HFFc6 (cell line): ENCODE measurements around the gene PLEKHG4B. TPM values are rescaled to one million over a fixed set of nuclear protein-coding genes. Genes with fewer than 3 reads are reported as not detected.

ENCODE experiments used
- DNase-seq: peaks from one replicate; pipeline ENCODE4 v3.0.0-alpha.2; 2018
- H3K27ac Mint-ChIP-seq: 2 replicates; pipeline ENCODE4 v1.8.0; 2020; ENCODE audit warnings: mild to moderate bottlenecking, mixed read lengths
- H3K27me3 Mint-ChIP-seq: 2 replicates; pipeline ENCODE4 v1.8.0; 2021; ENCODE audit warnings: mild to moderate bottlenecking, moderate library complexity, mixed read lengths; ENCODE audit not compliant: insufficient read depth
- H3K36me3 Mint-ChIP-seq: 2 replicates; pipeline ENCODE4 v1.8.0; 2021; ENCODE audit warnings: low read depth, mixed read lengths
- H3K4me1 Mint-ChIP-seq: 2 replicates; pipeline ENCODE4 v1.8.0; 2020; ENCODE audit warnings: low read depth, mixed read lengths
- H3K4me3 Mint-ChIP-seq: 2 replicates; pipeline ENCODE4 v1.8.0; 2020; ENCODE audit warnings: mild to moderate bottlenecking, moderate library complexity, mixed read lengths
- H3K9me3 Mint-ChIP-seq: 2 replicates; pipeline ENCODE4 v1.8.0; 2020; ENCODE audit warnings: mild to moderate bottlenecking, mixed read lengths
- total RNA-seq, 6 experiments: library from RNA; stranded (reverse); fragmentation: NEBNext Ultra II Directional; extraction: Animal tissue kit (Norgen Biotek cat#: 25700); gene quantifications; 2 replicates in 1 of 6; 3 replicates in 5 of 6; pipeline ENCODE4 v1.2.3, GENCODE V29; 2021
- TF ChIP-seq, protein P1 (sequence below): fragments of 200-600 bp; sonication (generic); IDR thresholded peaks from 2 replicates; pipeline ENCODE4 v1.5.0; 2021; ENCODE audit warnings: antibody characterized with exemption, mild to moderate bottlenecking

PLEKHG4B gene
- total RNA-seq, 6 experiments from 2014 or later, result 0.66 to 4.3 (median 3.9) TPM

DNA sequence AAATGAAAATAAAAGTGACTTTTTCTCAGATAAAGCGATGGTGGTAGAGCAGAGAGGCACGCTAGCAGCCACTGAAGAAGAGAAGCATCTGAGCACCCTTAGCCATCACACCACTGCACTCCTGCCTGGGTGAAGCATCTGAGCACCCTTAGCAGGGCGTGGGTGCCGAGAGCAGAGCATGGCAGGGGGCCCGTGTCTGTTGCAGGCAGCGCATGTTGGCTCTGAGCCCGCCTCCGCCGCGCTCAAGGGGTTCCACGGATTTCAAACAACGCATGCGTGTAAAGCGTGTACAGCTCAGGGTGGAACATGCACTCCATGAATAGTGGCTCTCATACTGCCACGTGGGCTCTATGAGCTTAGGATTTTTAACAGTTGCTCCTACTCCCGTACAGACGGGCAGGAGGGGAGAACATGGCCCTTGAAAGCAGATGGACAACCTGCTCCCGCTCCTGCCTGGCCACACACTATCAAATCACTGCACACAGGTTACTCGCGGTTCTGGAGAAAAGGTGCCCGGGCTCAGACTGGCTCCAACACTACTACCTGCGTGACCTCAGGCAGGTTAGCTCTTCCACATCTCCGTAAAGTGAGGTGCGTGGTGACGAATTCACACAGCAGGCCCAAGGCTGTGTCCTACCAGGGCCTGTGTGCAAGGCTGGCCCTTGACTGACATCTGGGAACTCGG, 111.4 kb downstream of the PLEKHG4B start:
- H3K4me3 Mint-ChIP-seq, result no peak overlapping the region
- H3K27me3 Mint-ChIP-seq, result peaks cover 2% of the 10 kb centered on the region; the same call in 1 of the 2 replicates
- no peak for DNase-seq
- H3K36me3 Mint-ChIP-seq, result peaks cover 21% of the 10 kb centered on the region
- H3K27ac Mint-ChIP-seq, result no peak overlapping the region
- H3K4me1 Mint-ChIP-seq, result peaks cover 24% of the 10 kb centered on the region
- H3K9me3 Mint-ChIP-seq, result no peaks in the 10 kb centered on the region
- TF ChIP-seq, protein P1, sequence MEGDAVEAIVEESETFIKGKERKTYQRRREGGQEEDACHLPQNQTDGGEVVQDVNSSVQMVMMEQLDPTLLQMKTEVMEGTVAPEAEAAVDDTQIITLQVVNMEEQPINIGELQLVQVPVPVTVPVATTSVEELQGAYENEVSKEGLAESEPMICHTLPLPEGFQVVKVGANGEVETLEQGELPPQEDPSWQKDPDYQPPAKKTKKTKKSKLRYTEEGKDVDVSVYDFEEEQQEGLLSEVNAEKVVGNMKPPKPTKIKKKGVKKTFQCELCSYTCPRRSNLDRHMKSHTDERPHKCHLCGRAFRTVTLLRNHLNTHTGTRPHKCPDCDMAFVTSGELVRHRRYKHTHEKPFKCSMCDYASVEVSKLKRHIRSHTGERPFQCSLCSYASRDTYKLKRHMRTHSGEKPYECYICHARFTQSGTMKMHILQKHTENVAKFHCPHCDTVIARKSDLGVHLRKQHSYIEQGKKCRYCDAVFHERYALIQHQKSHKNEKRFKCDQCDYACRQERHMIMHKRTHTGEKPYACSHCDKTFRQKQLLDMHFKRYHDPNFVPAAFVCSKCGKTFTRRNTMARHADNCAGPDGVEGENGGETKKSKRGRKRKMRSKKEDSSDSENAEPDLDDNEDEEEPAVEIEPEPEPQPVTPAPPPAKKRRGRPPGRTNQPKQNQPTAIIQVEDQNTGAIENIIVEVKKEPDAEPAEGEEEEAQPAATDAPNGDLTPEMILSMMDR, result no peak

DNA sequence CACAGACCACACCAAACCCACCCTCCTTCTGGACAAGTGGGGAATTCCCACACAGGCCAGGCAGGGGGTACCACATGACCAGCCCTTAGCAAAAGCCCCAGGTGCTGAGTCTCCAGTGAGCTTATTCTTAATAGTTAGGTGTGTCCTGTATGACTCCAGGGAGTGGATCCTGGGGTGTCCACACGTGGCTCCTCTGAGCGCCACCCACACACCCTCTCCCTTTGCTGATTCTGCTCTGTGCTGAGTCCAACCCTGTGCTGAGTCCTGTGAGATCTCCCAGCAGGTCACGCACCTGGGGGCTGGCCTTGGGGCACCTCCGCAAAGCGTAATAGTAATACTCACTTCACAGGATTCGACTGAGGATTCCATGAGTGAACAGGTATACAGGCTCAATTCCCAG, 112.0 kb downstream of the PLEKHG4B start:
- H3K4me1 Mint-ChIP-seq, result peaks cover 24% of the 10 kb centered on the region
- TF ChIP-seq, protein P1, result no peak

DNA sequence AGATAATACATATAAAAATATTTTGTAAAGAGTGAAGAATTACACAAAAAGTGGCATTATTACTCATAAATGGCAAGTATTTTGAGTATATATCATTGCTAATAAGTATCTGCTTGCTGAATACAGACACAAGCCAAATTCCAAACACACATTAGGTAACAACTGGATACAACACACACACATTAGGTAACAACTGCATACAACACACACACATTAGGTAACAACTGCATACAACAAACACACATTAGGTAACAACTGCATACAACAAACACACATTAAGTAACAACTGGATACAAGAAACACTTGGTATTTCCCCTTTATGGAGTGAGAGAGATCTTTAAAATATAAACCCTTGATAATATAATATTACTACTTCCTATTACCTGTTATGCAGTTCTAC, 112.5 kb downstream of the PLEKHG4B start:
- no peaks in the 10 kb centered on the region for H3K9me3 Mint-ChIP-seq
- H3K4me1 Mint-ChIP-seq, result peaks cover 24% of the 10 kb centered on the region
- TF ChIP-seq, protein P1, result no peak
- H3K27me3 Mint-ChIP-seq, result peaks cover 2% of the 10 kb centered on the region; the same call in 1 of the 2 replicates
- H3K4me3 Mint-ChIP-seq, result no peak overlapping the region
- no peak overlapping the region for H3K27ac Mint-ChIP-seq
- DNase-seq, result no peak
- peaks cover 21% of the 10 kb centered on the region for H3K36me3 Mint-ChIP-seq

More for the DNA sequence above, 112.0 kb downstream of the PLEKHG4B start:
- H3K27ac Mint-ChIP-seq, result no peak overlapping the region
- DNase-seq, result no peak
- no peaks in the 10 kb centered on the region for H3K9me3 Mint-ChIP-seq
- peaks cover 21% of the 10 kb centered on the region for H3K36me3 Mint-ChIP-seq
- no peak overlapping the region for H3K4me3 Mint-ChIP-seq
- H3K27me3 Mint-ChIP-seq, result peaks cover 2% of the 10 kb centered on the region; the same call in 1 of the 2 replicates

DNA sequence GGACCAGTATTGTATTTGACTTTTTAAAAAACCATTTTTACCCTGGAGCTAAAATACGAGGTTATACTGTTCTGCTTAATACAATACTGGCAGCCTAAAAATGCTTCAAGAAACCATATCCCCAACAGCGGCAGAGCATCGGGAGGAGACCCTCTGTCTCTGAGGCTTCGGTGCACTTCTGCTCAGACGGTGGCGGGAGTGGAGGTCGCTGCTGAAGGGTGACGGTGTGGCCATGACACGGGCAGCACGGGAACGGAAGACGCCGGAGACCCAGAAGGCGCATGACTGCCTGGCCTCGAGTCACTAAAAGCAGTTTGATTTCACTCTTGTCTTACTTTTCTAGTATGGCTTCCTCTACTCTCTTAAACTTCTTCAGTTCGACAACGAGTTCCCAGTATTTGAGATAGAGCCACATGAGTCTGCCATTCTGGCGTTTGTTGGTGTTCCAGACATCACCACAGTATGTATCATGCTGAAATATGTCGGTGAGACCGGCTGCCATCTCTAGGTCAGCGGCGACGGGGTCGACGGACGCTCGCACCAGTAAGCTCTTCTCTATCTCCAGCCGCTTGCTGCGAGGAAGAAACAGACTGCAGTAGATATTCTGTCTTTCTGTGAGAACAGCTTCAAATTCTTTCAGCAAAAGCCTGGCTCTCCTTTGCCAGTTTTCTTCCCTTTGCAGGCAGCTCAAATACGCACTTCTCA, 113.2 kb downstream of the PLEKHG4B start:
- H3K36me3 Mint-ChIP-seq, result peaks cover 24% of the 10 kb centered on the region
- peaks cover 24% of the 10 kb centered on the region for H3K4me1 Mint-ChIP-seq
- H3K27me3 Mint-ChIP-seq, result peaks cover 2% of the 10 kb centered on the region; the same call in 1 of the 2 replicates
- TF ChIP-seq, protein P1, result no peak
- no peaks in the 10 kb centered on the region for H3K9me3 Mint-ChIP-seq
- DNase-seq, result no peak
- no peak overlapping the region for H3K4me3 Mint-ChIP-seq
- no peak overlapping the region for H3K27ac Mint-ChIP-seq

DNA sequence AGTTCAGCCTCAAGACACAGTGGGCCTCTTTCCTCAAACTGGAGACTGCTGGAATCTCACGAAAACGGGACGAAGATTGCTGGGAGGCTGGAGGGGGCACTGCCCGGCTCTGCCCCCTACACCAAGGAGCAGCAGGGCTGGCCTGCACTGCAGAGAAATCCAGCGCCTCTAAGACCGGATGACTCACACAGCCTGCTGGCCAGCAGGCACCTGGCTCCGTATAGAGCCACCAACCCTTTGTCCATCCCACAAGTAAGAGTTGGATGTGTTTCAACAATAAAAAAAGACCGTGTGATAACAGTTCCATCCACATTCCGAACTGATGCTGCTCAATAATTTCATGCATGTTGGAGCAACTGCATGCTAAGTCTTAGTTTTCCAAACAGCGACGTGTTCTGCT, 114.4 kb downstream of the PLEKHG4B start:
- H3K27me3 Mint-ChIP-seq, result peaks cover 2% of the 10 kb centered on the region; the same call in 1 of the 2 replicates
- H3K36me3 Mint-ChIP-seq, result peaks cover 28% of the 10 kb centered on the region
- TF ChIP-seq, protein P1, result no peak
- no peaks in the 10 kb centered on the region for H3K9me3 Mint-ChIP-seq
- H3K27ac Mint-ChIP-seq, result no peak overlapping the region
- DNase-seq, result no peak
- H3K4me3 Mint-ChIP-seq, result no peak overlapping the region
- H3K4me1 Mint-ChIP-seq, result peaks cover 24% of the 10 kb centered on the region
